SK-N-SH (cell line): Measurements from ENCODE around the gene SMARCD3. TPM values are rescaled to one million over a fixed set of nuclear protein-coding genes. Genes with fewer than 3 reads are reported as not detected.

Experiments
- CTCF ChIA-PET: fragments of 300-600, 350-600 bp; formaldehyde crosslinking; extraction: SDS; loops from one replicate; lab custom pipeline; 2021; lab: Yijun Ruan, JAX
- POLR2A ChIA-PET: fragments of 350-600 bp; sonication (Branson Sonifier 250); formaldehyde crosslinking; extraction: SDS; loops from one replicate; lab custom pipeline; 2020; ENCODE audit warnings: antibody characterized with exemption, inconsistent platforms; lab: Yijun Ruan, JAX
- DNase-seq: peaks from one replicate; pipeline ENCODE4 v3.0.0; 2012
- H2AFZ ChIP-seq: fragments of 200-600 bp; sonication (generic); 2 replicates; pipeline ENCODE4 v1.8.1; 2016; ENCODE audit warnings: antibody characterized with exemption, mild to moderate bottlenecking, low read depth
- H3F3A ChIP-seq: fragments of 200-600 bp; sonication (generic); replicated peaks from 2 replicates; pipeline ENCODE3; 2016; ENCODE audit warnings: antibody characterized with exemption, mild to moderate bottlenecking; ENCODE audit not compliant: insufficient read depth
- H3K27ac ChIP-seq, 2 experiments: fragments of 200-500 bp in 1 of 2; fragments of 200-600 bp in 1 of 2; sonication (Bioruptor generic) in 1 of 2; sonication (generic), shearing (Covaris generic) in 1 of 2; 2 replicates each; pipeline versions ENCODE4 v1.5.1 to v1.6.1; 2014 to 2016; ENCODE audit warnings: low read depth in 2 of 2, inconsistent platforms in 1 of 2, low read length in 1 of 2, mild to moderate bottlenecking in 1 of 2, mixed read lengths in 1 of 2
- H3K27me3 ChIP-seq: fragments of 200-600 bp; sonication (generic), shearing (Covaris generic); 2 replicates; pipeline ENCODE4 v1.6.1; 2016; ENCODE audit warnings: mixed run types; ENCODE audit not compliant: insufficient read depth
- H3K36me3 ChIP-seq, 2 experiments: fragments of 200-500 bp in 1 of 2; fragments of 200-600 bp in 1 of 2; sonication (Bioruptor generic) in 1 of 2; sonication (generic) in 1 of 2; replicated peaks in 1 of 2; 2 replicates each; pipeline versions ENCODE3 to v1.5.1; 2014 to 2016; ENCODE audit warnings: low read length in 1 of 2, mild to moderate bottlenecking in 1 of 2; ENCODE audit not compliant: insufficient read depth in 2 of 2, control insufficient read depth in 1 of 2
- H3K4me1 ChIP-seq, 2 experiments: fragments of 200-500 bp in 1 of 2; fragments of 200-600 bp in 1 of 2; sonication (Bioruptor generic) in 1 of 2; sonication (generic), shearing (Covaris generic) in 1 of 2; 2 replicates each; pipeline versions ENCODE4 v1.5.1 to v1.6.1; 2014 to 2016; ENCODE audit warnings: low read depth in 1 of 2, low read length in 1 of 2, mixed run types in 1 of 2; ENCODE audit not compliant: insufficient read depth in 2 of 2, control insufficient read depth in 1 of 2
- H3K4me2 ChIP-seq: fragments of 200-600 bp; sonication (generic), shearing (Covaris generic); 2 replicates; pipeline ENCODE4 v1.6.1; 2017; ENCODE audit warnings: mixed run types
- H3K4me3 ChIP-seq, 2 experiments: fragments of 200-500 bp in 1 of 2; fragments of 200-600 bp in 1 of 2; sonication (Bioruptor generic) in 1 of 2; sonication (generic), shearing (Covaris generic) in 1 of 2; 2 replicates each; pipeline versions ENCODE4 v1.5.1 to v1.8.1; 2014 to 2016; ENCODE audit warnings: low read depth in 2 of 2, inconsistent platforms in 1 of 2, low read length in 1 of 2, mild to moderate bottlenecking in 1 of 2, mixed read lengths in 1 of 2, moderate library complexity in 1 of 2
- H3K79me2 ChIP-seq: fragments of 200-600 bp; sonication (generic); 2 replicates; pipeline ENCODE4 v1.8.1; 2017; ENCODE audit warnings: mild to moderate bottlenecking; ENCODE audit not compliant: insufficient read depth
- H3K9ac ChIP-seq: fragments of 200-600 bp; sonication (generic); 2 replicates; pipeline ENCODE4 v1.6.1; 2017; ENCODE audit warnings: mixed run types
- H3K9me2 ChIP-seq: fragments of 200-600 bp; sonication (generic); 2 replicates; pipeline ENCODE4 v1.6.1; 2017; ENCODE audit warnings: mixed run types
- H3K9me3 ChIP-seq: fragments of 200-600 bp; sonication (generic); 2 replicates; pipeline ENCODE4 v1.6.1; 2017; ENCODE audit warnings: mixed run types, mild to moderate bottlenecking, moderate library complexity
- H4K20me1 ChIP-seq: fragments of 200-600 bp; sonication (generic); 2 replicates; pipeline ENCODE4 v1.6.1; 2017; ENCODE audit warnings: mild to moderate bottlenecking, mixed run types; ENCODE audit not compliant: insufficient read depth
- CHD2 ChIP-seq: fragments of 150-350 bp; IDR thresholded peaks from 2 replicates; pipeline ENCODE4 v1.6.1; 2018; ENCODE audit warnings: low read length; ENCODE audit not compliant: partially characterized antibody
- ELF1 ChIP-seq: IDR thresholded peaks from 2 replicates; pipeline ENCODE4 v1.4.0; 2012
- FOSL2 ChIP-seq: IDR thresholded peaks from 2 replicates; pipeline ENCODE4 v1.4.0; 2012; ENCODE audit warnings: low read depth, mild to moderate bottlenecking, moderate library complexity, borderline replicate concordance
- FOXJ3 ChIP-seq: sonication (generic); formaldehyde crosslinking; IDR thresholded peaks from 2 replicates; pipeline ENCODE4 v1.5.1; 2020; ENCODE audit warnings: mild to moderate bottlenecking, missing genetic modification reagents
- GABPA ChIP-seq: IDR thresholded peaks from 2 replicates; pipeline ENCODE4 v1.4.0; 2012; ENCODE audit warnings: low read depth, mild to moderate bottlenecking
- GATA2 ChIP-seq: sonication (generic); formaldehyde crosslinking; IDR thresholded peaks from 2 replicates; pipeline ENCODE4 v1.5.0; 2020; ENCODE audit warnings: mild to moderate bottlenecking, missing genetic modification reagents
- JUND ChIP-seq: IDR thresholded peaks from 2 replicates; pipeline ENCODE4 v1.4.0; 2012
- MEF2A ChIP-seq: IDR thresholded peaks from 2 replicates; pipeline ENCODE4 v1.4.0; 2012; ENCODE audit warnings: low read depth, borderline replicate concordance
- MXI1 ChIP-seq: IDR thresholded peaks from 2 replicates; pipeline ENCODE4 v1.6.1; 2012; ENCODE audit warnings: mild to moderate bottlenecking, low read depth, low read length, improper control_type of control experiment
- NFIC ChIP-seq: IDR thresholded peaks from 2 replicates; pipeline ENCODE4 v1.4.0; 2012; ENCODE audit warnings: borderline replicate concordance
- RAD21 ChIP-seq: IDR thresholded peaks from 2 replicates; pipeline ENCODE4 v1.6.1; 2012; ENCODE audit warnings: mild to moderate bottlenecking, low read length
- RCOR1 ChIP-seq: fragments of 150-350 bp; IDR thresholded peaks from 2 replicates; pipeline ENCODE4 v1.6.1; 2017; ENCODE audit warnings: antibody characterized with exemption, low read length
- SIN3A ChIP-seq: IDR thresholded peaks from 2 replicates; pipeline ENCODE4 v1.6.1; 2012; ENCODE audit warnings: low read depth, mild to moderate bottlenecking, low read length, moderate library complexity, borderline replicate concordance
- SMC3 ChIP-seq: IDR thresholded peaks from 2 replicates; pipeline ENCODE4 v1.6.1; 2012; ENCODE audit warnings: low read depth, low read length, improper control_type of control experiment
- TAF1 ChIP-seq: IDR thresholded peaks from 2 replicates; pipeline ENCODE4 v1.6.1; 2012; ENCODE audit warnings: low read depth, mild to moderate bottlenecking, low read length, moderate library complexity, borderline replicate concordance
- TCF12 ChIP-seq: IDR thresholded peaks from 2 replicates; pipeline ENCODE4 v1.4.0; 2012
- TEAD4 ChIP-seq: IDR thresholded peaks from 2 replicates; pipeline ENCODE4 v1.4.0; 2012; ENCODE audit warnings: mild to moderate bottlenecking, borderline replicate concordance; ENCODE audit not compliant: insufficient read depth
- USF1 ChIP-seq: IDR thresholded peaks from 2 replicates; pipeline ENCODE4 v1.4.0; 2012; ENCODE audit warnings: low read depth, borderline replicate concordance
- USF2 ChIP-seq: fragments of 150-350 bp; IDR thresholded peaks from 2 replicates; pipeline ENCODE4 v1.6.1; 2017; ENCODE audit warnings: antibody characterized with exemption, low read length, low read depth, borderline replicate concordance
- YY1 ChIP-seq: IDR thresholded peaks from 2 replicates; pipeline ENCODE4 v1.4.0; 2012; ENCODE audit warnings: low read depth, mild to moderate bottlenecking
- WGBS: methylation state at CpG from one replicate; pipeline ENCODE4 v1.1.6; 2017; ENCODE audit warnings: low lambda C conversion rate; 5-methylcytosine and 5-hydroxymethylcytosine counted together
- polyA plus RNA-seq, 3 experiments: library from polyadenylated mRNA; depleted of rRNA; stranded (reverse); fragments of >200 nt; gene quantifications; 2 replicates each; pipeline ENCODE4 v1.2.3, GENCODE V29; 2012

The SMARCD3 gene
- polyA plus RNA-seq, 1 of the 3 experiments (the other 2 are of a cell fraction): 62.8 TPM

GRCh38 chr7:151229249-151229648 is 19.2 kb downstream of the SMARCD3 start:
- Histone ChIP-seq H3K36me3 (peaks cover 17 to 22% of the 10 kb centered on the region in 2 experiments), H3K4me1 (peaks cover 16 to 38% of the 10 kb centered on the region in 2 experiments), H3K4me2 (no peak overlapping the region), H3K27me3 (no peaks in the 10 kb centered on the region), H3K9me2 (no peaks in the 10 kb centered on the region), H3K27ac (no peak overlapping the region), H3K4me3 (no peak overlapping the region), H3K9me3 (no peaks in the 10 kb centered on the region)
- CTCF ChIA-PET: interaction anchor here (4.9 kb wide), 1 partner anchor 14 kb away, joined by 46 read pairs; no protein-coding TSS in a partner anchor
- TF ChIP-seq USF1 (no peak), TAF1 (no peak), ELF1 (no peak), FOXJ3 (no peak), JUND (no peak), CHD2 (no peak), GATA2 (CRISPR knock-in tag) (no peak), SMC3 (no peak), FOSL2 (no peak), MEF2A (no peak), TEAD4 (no peak), YY1 (no peak), RCOR1 (no peak), TCF12 (no peak), SIN3A (no peak), NFIC (no peak), USF2 (no peak), RAD21 (no peak), MXI1 (no peak), GABPA (no peak)
- TF ChIP-seq, all 33 proteins: peak for 0
- POLR2A ChIA-PET: no interaction called here
- Histone ChIP-seq H3K79me2 (peaks cover 50% of the 10 kb centered on the region), H3K9ac (no peak overlapping the region), H4K20me1 (peaks cover 11% of the 10 kb centered on the region), H2AFZ (no peak overlapping the region), H3F3A (peaks cover 9% of the 10 kb centered on the region)
- DNase-seq: no peak
- 86% methylated on average over 10 of the region's 10 CpGs for WGBS
